NB4 (cell line): Measurements from ENCODE around the gene FAM47E.

Experiments
- DNase-seq: peaks from one replicate; pipeline ENCODE4 v3.0.0; 2010; ENCODE audit warnings: low read depth
- H3K4me3 ChIP-seq: one replicate; pipeline ENCODE4 v1.5.1; 2011; ENCODE audit warnings: mild to moderate bottlenecking, low read depth, low read length, moderate library complexity
- CTCF ChIP-seq: IDR thresholded peaks from one replicate; pipeline ENCODE4 v1.5.1; 2012; ENCODE audit warnings: low read depth, low read length
- MAX ChIP-seq: IDR thresholded peaks from 2 replicates; pipeline ENCODE4 v1.6.1; 2011; ENCODE audit warnings: low read depth, low read length
- MYC ChIP-seq: IDR thresholded peaks from 2 replicates; pipeline ENCODE4 v1.6.1; 2011; ENCODE audit warnings: low read depth, low read length
- POLR2A ChIP-seq: IDR thresholded peaks from 2 replicates; pipeline ENCODE4 v1.6.1; 2011; ENCODE audit warnings: mild to moderate bottlenecking; ENCODE audit not compliant: insufficient read length; ENCODE audit errors: extremely low read depth

FAM47E gene

GRCh38 chr4:76307660-76308014, 56.1 kb downstream of the FAM47E start:
- H3K4me3 ChIP-seq, result peak overlapping the region; percentile 76
- DNase-seq, result no peak
- TF ChIP-seq CTCF (no peak), POLR2A (no peak), MYC (no peak)

- H3K4me3 ChIP-seq, result no peak overlapping the region
- TF ChIP-seq MAX (no peak), MYC (no peak), POLR2A (no peak)
- no peak for DNase-seq
These were observed 57.0 kb downstream of the FAM47E start for GRCh38 chr4:76308548-76308947.

- no peak for DNase-seq
- H3K4me3 ChIP-seq, result no peak overlapping the region
- no peak for TF ChIP-seq POLR2A
- no peak for TF ChIP-seq MYC
- no peak for TF ChIP-seq CTCF
- TF ChIP-seq MAX, result no peak
These were observed 58.5 kb downstream of the FAM47E start for GRCh38 chr4:76309939-76310550.

- H3K4me3 ChIP-seq, result no peak overlapping the region
- TF ChIP-seq MAX (no peak), POLR2A (no peak), MYC (no peak), CTCF (no peak)
- no peak for DNase-seq
These were observed 59.2 kb downstream of the FAM47E start for GRCh38 chr4:76310683-76311082.

GRCh38 chr4:76311896-76312331, 60.4 kb downstream of the FAM47E start:
- no peak for TF ChIP-seq MAX
- TF ChIP-seq POLR2A, result no peak
- TF ChIP-seq MYC, result peak; percentile 31; the same call in 1 of the 2 replicates
- no peak for TF ChIP-seq CTCF
- peak; percentile 64 for DNase-seq
- no peak overlapping the region for H3K4me3 ChIP-seq

GRCh38 chr4:76312457-76312856, 60.9 kb downstream of the FAM47E start:
- no peak for TF ChIP-seq POLR2A
- no peak for TF ChIP-seq MAX
- no peak for TF ChIP-seq MYC
- no peak for TF ChIP-seq CTCF
- H3K4me3 ChIP-seq, result no peak overlapping the region
- no peak for DNase-seq
